ENCODE data around the gene ALG5. TPM values are rescaled to one million over a fixed set of nuclear protein-coding genes. Genes with fewer than 3 reads are reported as not detected.

Gene ALG5
- total RNA-seq, 4 donors from 2014 or later = 26.2 to 36.6 (median 29.8) TPM

- no peak for DNase-seq
- no peak for TF ChIP-seq CTCF (IDR thresholded peaks at IDR 0.05)
- no peak for TF ChIP-seq POLR2A (IDR thresholded peaks at IDR 0.05)
- Histone ChIP-seq H3K27ac (no peak overlapping the region), H3K4me1 (no peaks in the 10 kb centered on the region), H3K36me3 (no peaks in the 10 kb centered on the region), H3K27me3 (no peaks in the 10 kb centered on the region), H3K9me3 (no peaks in the 10 kb centered on the region), H3K4me3 (no peak overlapping the region)
- intact Hi-C loops (cut with DNase I; ENCODE audit: low total_unique reads) = no loop called here
Measured at GRCh38 chr13:36917311-36917710, 81.8 kb downstream of the ALG5 start.

DNA sequence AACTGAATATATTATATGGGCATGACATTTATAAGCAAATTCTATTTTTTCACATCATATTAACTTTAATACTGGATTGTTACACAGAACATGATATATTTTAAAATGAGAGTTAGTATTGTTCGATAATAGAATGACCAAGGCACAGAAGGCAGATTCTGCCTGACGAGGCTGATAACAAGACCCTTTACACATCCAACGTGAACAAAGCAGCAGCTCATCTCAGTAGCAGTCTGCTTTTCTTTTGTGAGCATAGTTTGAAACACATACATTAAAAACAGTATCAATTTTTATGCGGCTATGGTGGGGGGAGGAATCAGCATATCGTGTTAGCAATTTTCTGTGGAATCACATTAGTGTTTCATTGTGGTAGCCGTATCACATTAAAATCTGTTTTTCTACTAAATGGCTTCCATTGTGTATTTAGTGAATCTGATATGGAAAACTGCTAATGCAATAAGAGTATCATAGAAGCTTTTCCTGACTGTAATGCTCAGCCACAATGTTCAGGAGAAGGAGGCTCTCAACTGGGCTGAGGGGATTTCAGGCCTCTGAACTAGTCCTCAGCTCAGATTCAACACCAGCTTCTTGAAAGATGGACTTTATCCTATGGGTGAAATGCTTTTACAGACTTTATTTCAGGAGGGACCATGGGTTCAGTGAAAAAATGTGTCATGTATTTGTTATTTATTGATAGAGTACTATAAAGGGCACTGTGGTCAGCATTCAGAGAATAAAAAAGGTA, 83.1 kb downstream of the ALG5 start:
- H3K27me3 ChIP-seq = no peaks in the 10 kb centered on the region
- intact Hi-C loops (cut with DNase I; ENCODE audit: low total_unique reads) = no loop called here
- H3K36me3 ChIP-seq = no peaks in the 10 kb centered on the region
- no peak overlapping the region for H3K27ac ChIP-seq
- H3K4me1 ChIP-seq = no peaks in the 10 kb centered on the region
- no peaks in the 10 kb centered on the region for H3K9me3 ChIP-seq
- no peak for DNase-seq
- TF ChIP-seq CTCF (IDR thresholded peaks at IDR 0.05) (no peak), POLR2A (IDR thresholded peaks at IDR 0.05) (no peak)
- H3K4me3 ChIP-seq = no peak overlapping the region

DNA sequence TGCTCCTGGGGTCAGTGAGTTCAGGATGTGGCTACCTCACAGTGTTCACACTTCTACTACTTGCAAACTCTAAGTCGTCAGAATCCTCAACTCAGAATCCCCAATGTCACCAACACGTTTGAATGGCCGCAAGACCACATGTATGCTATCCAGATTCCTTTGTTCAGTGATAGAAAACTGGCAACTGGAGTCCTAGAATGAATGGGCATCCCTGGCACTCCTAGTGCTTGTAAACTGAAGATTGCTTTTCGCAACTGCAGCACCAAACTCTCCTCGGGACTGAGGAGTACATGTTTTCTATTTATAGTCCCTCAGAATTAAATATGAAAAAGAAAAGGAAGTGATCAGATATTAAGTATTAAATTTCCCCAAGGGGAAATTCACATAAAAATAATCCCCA, 84.0 kb downstream of the ALG5 start:
- no peak for TF ChIP-seq POLR2A (IDR thresholded peaks at IDR 0.05)
- no peak for TF ChIP-seq CTCF (IDR thresholded peaks at IDR 0.05)
- no peaks in the 10 kb centered on the region for H3K4me1 ChIP-seq
- no peak overlapping the region for H3K4me3 ChIP-seq
- intact Hi-C loops (cut with DNase I; ENCODE audit: low total_unique reads) = no loop called here
- H3K36me3 ChIP-seq = no peaks in the 10 kb centered on the region
- DNase-seq = no peak
- no peaks in the 10 kb centered on the region for H3K9me3 ChIP-seq
- H3K27ac ChIP-seq = no peak overlapping the region
- H3K27me3 ChIP-seq = no peaks in the 10 kb centered on the region

DNA sequence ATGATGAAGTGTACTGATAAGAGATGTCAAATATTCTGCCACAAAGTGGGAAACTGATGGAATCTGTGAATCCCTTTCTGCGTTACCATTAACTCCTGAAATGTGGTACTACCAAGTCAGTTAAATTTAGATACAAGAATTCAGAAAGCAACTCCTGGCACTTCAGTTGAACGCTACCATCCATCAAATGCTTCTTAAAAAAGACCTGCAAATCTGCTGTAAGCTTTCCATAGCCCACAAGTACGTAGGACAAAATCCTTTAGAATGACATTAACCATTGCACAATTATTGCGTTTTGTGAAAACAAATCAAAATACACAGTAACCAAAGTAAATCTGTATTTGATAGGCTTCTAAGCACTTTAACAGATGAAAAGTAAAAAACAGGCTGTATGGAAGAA, 84.5 kb downstream of the ALG5 start:
- H3K36me3 ChIP-seq = no peaks in the 10 kb centered on the region
- DNase-seq = no peak
- no peaks in the 10 kb centered on the region for H3K9me3 ChIP-seq
- TF ChIP-seq CTCF (IDR thresholded peaks at IDR 0.05) (no peak), POLR2A (IDR thresholded peaks at IDR 0.05) (no peak)
- H3K27me3 ChIP-seq = no peaks in the 10 kb centered on the region
- no peak overlapping the region for H3K27ac ChIP-seq
- no peak overlapping the region for H3K4me3 ChIP-seq
- intact Hi-C loops (cut with DNase I; ENCODE audit: low total_unique reads) = no loop called here
- H3K4me1 ChIP-seq = no peaks in the 10 kb centered on the region

DNA sequence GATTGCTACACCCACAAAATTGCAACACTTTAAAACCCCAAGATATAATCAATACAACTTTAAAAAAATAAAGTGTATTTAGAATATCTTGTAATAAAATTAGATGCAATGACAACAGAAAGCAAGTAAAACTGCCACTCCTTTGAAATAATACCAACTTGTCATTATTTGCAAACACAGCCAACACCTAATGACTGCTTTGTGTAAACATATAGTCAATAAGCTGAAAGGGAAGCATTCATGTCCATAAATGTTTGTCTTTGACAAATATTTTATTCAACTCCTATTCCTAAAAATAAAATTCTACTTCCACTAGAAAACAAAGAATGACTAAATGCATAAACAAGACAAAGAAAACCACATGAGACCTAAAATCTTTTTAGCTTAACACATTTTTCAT, 85.7 kb downstream of the ALG5 start:
- Histone ChIP-seq H3K27me3 (no peaks in the 10 kb centered on the region), H3K4me1 (no peaks in the 10 kb centered on the region), H3K9me3 (no peaks in the 10 kb centered on the region), H3K36me3 (no peaks in the 10 kb centered on the region), H3K4me3 (no peak overlapping the region), H3K27ac (no peak overlapping the region)
- no peak for DNase-seq
- TF ChIP-seq CTCF (IDR thresholded peaks at IDR 0.05) (no peak), POLR2A (IDR thresholded peaks at IDR 0.05) (no peak)
- intact Hi-C loops (cut with DNase I; ENCODE audit: low total_unique reads) = no loop called here
